ENCODE results near the gene NRIP3.
"Not testable (repeated sequence)": the region's sequence is repeated elsewhere in the genome, so short reads cannot be mapped to it uniquely, and the experiment has no call there.

NRIP3 gene

DNA sequence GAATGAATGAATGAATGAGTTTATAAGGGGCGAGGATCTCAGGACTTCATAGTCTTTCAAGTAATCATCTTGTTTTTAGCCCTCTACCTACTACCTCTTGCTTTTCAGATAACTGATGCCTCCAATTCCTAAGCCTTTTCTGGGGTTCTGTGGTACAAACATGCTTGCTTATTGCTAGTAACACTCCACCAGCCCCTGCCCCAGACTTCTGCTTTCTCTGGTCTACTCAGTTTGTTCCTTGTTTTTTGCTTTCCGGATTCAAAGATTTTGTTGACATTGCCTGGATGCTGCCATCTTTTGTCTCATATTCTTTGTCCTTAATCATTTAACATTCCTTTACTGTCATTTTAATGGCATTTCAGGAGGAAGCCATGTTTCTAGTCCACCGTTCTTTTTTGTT, 30.7 kb downstream of the NRIP3 start:
- in situ Hi-C loops (cut with MboI; ENCODE audit: low sequenced_read_pairs): no loop called here

GRCh38 chr11:8971924-8972316, 31.9 kb downstream of the NRIP3 start:
- in situ Hi-C loops (cut with MboI; ENCODE audit: low sequenced_read_pairs): no loop called here

DNA sequence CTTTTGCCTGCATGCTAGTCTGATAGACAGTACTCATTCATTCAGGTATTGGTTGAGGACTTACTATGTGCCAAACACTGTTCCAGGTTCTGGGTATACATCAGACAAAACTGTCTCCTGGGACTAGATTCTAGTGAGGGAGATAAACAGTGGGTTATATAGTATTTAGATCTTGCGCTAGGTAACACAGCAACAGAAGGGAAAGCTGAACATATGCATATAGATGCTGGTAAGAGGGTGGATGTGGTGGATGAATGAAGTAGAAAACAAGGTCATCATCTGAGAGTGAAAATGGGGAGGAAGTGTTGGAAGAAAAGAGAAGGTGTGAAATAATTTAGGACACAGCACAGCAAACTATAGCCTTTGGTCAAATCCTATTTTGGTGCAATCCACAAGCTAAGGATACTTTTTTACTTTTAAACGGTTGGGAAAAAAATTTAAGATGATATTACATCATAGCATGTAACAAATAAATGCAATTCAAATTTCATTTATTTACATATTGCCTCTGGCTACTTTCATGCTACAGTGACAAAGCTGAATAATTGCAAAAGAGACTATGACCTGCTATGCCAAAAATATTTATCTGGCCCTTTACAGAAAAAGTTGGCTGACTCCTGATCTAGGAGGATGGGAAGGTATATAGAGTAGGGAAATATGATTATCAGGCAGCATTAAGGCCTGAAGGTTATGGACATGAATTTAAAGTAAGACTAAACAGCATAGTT, 32.4 kb downstream of the NRIP3 start:
- in situ Hi-C loops (cut with MboI; ENCODE audit: low sequenced_read_pairs): no loop called here

DNA sequence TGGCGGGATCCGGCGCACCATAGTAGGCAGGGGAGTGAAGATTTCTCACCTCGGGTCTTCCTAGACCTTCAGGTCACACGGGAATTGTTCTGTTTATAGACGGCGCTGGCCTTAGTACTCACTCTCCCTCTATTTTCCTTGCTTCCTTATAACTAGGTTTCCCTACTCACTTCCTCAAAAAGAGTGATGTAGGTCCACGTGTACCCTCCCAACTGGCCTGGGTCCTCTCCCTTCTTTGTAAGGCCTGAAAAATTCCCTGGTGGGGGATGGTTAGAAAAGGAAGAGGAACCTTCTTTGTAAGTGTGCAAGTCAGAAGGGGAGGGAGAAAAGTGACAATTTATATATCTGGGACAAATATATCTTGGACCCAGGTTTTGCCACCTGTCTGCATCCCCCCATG, 36.6 kb downstream of the NRIP3 start:
- in situ Hi-C loops (cut with MboI; ENCODE audit: low sequenced_read_pairs): no loop called here

GRCh38 chr11:8964324-8965320, 39.2 kb downstream of the NRIP3 start, which contains the start of gene TMEM9B:
Gene TMEM9B, minus strand, starts transcription at chr11:8964442. Its CDS starts 129 bp downstream, at chr11:8964313.
- in situ Hi-C loops (cut with MboI; ENCODE audit: low sequenced_read_pairs): no loop called here

- in situ Hi-C loops (cut with MboI; ENCODE audit: low sequenced_read_pairs): no loop called here
Observed at GRCh38 chr11:8963569-8964323, 40.1 kb downstream of the NRIP3 start.

- in situ Hi-C loops (cut with MboI; ENCODE audit: low sequenced_read_pairs): no loop called here
Observed at GRCh38 chr11:8962841-8963240, 41.0 kb downstream of the NRIP3 start.

DNA sequence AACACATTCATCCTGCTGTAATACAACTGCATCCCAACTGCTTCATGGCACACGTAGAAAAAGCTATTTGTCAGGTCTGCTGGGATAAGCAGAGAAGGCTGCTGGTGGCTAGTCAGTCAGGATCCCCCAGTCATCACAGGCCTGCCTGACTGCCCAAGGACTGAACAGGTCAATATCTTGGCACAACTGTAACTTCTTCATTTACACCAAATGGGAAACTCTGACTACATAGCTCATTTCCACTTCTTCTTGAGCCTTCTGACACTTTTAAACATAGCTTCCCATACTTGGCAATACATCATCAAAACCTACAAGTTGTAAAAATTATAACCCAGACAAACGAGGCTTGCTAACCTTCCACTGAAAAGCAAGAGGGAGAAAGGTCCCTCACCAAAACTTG, 42.4 kb downstream of the NRIP3 start:
- in situ Hi-C loops (cut with MboI; ENCODE audit: low sequenced_read_pairs): no loop called here

- in situ Hi-C loops (cut with MboI; ENCODE audit: low sequenced_read_pairs): no loop called here
Observed at GRCh38 chr11:8959546-8960166, 44.1 kb downstream of the NRIP3 start.

- in situ Hi-C loops (cut with MboI; ENCODE audit: low sequenced_read_pairs): no loop called here
Observed at GRCh38 chr11:8956860-8957259, 46.9 kb downstream of the NRIP3 start.

GRCh38 chr11:8948886-8949285, 54.9 kb downstream of the NRIP3 start:
- in situ Hi-C loops (cut with MboI; ENCODE audit: low sequenced_read_pairs): no loop called here

DNA sequence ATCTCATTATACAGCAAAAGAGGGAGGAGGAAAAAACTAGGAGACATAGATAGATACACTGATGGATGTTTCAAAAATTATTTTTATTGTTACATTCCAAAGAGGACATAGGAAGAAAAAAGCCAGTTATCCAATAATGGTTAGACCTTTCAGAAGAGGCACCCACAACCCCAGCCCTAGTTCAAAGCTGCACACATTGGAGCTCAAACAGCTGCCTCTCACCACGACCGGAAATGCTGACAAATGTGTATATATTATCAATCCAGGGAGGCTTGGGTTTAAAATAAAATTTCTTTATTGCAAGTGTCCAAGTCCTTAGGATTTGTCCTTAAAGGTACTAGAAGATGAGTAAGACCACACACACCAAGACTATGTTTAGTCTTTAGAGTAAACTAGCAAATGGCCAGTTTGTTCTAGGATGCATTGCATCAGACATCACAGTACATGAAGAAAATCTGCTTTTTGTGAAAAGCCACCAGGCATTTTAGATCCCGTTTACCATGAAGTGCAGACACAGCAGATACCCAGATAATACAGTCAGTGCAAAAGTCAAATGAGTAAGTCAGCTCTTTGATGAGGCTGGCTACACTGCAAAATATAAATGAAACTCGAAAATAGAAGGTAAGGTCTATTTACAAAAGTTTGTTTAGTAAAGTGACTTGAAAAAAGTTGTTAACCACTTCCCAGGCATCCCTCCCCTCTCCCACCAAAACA, 56.4 kb downstream of the NRIP3 start:
- in situ Hi-C loops (cut with MboI; ENCODE audit: low sequenced_read_pairs): no loop called here

DNA sequence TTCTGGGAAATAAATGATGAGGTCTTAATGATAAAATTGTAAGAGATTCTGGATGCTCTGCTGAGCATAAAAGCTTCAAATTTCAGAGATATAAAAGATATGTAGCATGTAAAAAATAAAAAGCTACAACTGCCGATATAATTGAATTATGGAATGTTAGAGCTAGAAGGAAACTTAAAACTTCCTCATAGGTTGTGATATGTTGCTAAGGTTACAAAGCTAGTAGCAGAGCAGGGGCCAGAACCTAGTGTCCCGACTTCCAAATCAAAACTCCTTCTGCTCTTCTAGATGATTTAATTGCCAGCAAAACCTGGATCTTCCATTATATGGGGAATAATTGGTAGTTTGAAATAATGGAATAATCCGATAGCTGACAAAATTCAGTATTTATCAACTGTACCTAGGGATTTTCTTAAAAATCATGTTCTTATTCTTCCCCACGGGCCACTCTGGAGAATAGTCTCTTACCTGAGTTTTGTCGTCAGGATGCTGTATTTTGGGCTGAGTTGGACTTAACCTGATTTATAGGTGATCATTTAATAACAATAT, 61.2 kb downstream of the NRIP3 start, which contains the start of gene ASCL3:
Gene ASCL3 (minus strand): TSS at position 499 of the 549 bp plus-strand sequence. CDS start 4,855 bp downstream, outside the sequence.
- in situ Hi-C loops (cut with MboI; ENCODE audit: low sequenced_read_pairs): no loop called here

DNA sequence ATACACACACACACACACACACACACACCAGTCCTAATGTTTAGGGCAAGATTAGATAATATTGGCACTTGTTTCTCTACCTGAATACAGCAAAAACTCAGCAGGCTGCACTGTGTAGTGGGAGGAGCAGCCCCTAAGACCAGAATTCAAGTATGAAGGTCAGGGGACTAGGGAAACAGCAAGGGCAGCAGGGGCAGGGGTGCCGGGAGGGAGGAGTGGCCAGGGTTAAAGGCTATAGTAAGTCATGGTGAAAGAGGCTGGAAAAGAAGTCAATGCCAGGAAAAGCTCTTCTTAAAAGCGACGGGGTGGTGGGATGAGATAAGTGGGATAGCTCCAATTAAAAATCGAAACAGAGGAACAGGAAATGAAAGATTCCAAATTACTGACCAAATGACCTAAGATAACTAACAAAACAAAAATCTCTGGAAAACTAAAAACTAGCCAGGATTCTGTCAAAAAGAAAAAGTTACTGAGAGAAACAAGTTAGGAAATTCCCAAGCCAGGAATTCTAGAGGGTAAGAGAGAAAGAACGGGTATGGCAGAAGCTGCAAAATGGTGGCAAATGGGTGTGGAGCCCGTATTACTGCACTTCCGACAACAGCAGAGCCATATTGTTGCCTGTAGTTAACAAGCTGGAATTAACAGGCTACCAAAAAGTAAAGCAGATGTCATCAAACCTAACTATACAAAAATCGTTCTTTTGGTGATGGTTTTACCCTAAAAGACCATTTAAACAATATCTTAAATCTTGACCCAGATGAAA, 62.3 kb downstream of the NRIP3 start:
- in situ Hi-C loops (cut with MboI; ENCODE audit: low sequenced_read_pairs): no loop called here

DNA sequence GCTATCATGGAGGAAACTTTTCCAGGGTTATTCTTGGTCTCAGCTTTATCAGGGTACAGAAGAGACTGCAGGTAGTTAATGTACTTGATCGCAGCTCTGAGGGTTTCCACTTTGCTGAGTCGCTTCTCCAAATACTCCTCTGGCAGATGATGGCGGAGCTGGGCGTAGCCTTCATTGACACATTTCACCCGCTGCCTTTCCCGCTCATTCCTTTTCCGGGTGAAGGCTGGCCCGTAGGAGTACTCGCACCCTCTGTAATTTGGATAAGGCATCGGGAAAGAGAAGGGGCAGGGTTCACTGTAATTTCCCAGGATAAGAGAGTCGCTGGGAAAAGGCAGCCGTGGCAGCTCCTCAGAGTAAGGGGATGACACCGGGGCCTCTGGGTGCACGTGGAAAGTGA, 66.1 kb downstream of the NRIP3 start:
- in situ Hi-C loops (cut with MboI; ENCODE audit: low sequenced_read_pairs): no loop called here

DNA sequence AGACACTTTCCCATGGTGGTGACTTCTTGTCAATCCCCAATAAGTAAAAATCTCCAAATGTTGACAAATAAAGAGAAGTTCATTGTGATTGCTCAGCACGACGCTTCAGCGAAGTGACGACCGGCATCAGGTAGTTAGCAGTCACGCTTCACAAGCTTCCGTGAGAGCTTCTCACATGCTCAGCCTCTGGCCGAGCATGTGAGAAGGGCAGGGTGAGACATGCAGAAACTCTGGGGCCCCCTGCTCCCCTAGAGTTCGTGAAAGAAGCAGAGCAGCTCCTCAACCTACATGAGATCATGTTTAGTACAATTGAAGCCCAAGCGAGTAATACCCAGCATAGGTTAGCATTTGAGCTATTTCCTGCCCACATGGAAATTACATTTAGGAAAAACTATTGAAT, 66.6 kb downstream of the NRIP3 start:
- in situ Hi-C loops (cut with MboI; ENCODE audit: low sequenced_read_pairs): no loop called here

DNA sequence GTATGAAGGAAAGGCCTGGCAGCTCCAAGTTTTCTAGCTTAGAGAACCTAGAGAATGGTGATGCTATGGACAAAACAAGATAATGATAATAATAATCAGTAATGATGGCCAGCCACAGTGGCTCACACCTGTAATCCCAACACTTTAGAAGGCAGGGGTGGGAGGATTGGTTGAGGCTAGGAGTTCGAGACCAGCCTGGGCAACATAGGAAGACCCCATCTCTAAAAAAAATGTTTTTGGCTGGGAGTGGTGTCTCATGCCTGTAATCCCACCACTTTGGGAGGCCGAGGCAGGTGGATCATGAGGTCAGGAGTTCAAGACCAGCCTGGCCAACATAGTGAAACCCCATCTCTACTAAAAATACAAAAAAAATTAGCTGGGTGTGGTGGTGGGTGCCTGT, 68.0 kb downstream of the NRIP3 start:
- in situ Hi-C loops (cut with MboI; ENCODE audit: low sequenced_read_pairs): not testable (repeated sequence)

- in situ Hi-C loops (cut with MboI; ENCODE audit: low sequenced_read_pairs): no loop called here
Observed at GRCh38 chr11:8934742-8935488, 68.9 kb downstream of the NRIP3 start.

Data from hTERT RPE-1 (cell line).